ENCODE data around the gene TENM4. TPM values are rescaled to one million over a fixed set of nuclear protein-coding genes. Genes with fewer than 3 reads are reported as not detected.

Gene TENM4
- total RNA-seq, 4 donors from 2014 or later: 7.7 to 39.3 (median 16.1) TPM

GRCh38 chr11:78786746-78787145, 654.1 kb downstream of the TENM4 start:
- Histone ChIP-seq H3K9me3 (no peaks in the 10 kb centered on the region), H3K36me3 (peaks cover 0 to 10% (median 0%) of the 10 kb centered on the region in 3 donors), H3K4me1 (peaks cover 0 to 11% (median 0%) of the 10 kb centered on the region in 3 donors), H3K4me3 (no peak overlapping the region), H3K27me3 (no peaks in the 10 kb centered on the region), H3K27ac (no peak overlapping the region)
- whole genome bisulfite sequencing, 2 donors: 89 to 95% methylated on average over 2 to 13 of the region's 20 CpGs
- TF ChIP-seq, protein P1, sequence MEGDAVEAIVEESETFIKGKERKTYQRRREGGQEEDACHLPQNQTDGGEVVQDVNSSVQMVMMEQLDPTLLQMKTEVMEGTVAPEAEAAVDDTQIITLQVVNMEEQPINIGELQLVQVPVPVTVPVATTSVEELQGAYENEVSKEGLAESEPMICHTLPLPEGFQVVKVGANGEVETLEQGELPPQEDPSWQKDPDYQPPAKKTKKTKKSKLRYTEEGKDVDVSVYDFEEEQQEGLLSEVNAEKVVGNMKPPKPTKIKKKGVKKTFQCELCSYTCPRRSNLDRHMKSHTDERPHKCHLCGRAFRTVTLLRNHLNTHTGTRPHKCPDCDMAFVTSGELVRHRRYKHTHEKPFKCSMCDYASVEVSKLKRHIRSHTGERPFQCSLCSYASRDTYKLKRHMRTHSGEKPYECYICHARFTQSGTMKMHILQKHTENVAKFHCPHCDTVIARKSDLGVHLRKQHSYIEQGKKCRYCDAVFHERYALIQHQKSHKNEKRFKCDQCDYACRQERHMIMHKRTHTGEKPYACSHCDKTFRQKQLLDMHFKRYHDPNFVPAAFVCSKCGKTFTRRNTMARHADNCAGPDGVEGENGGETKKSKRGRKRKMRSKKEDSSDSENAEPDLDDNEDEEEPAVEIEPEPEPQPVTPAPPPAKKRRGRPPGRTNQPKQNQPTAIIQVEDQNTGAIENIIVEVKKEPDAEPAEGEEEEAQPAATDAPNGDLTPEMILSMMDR (IDR thresholded peaks at IDR 0.05): no peak
- TF ChIP-seq POLR2A (IDR thresholded peaks at IDR 0.05): no peak
- no peak for DNase-seq
- intact Hi-C loops (cut with DNase I): no loop called here

- Histone ChIP-seq H3K27me3 (no peaks in the 10 kb centered on the region), H3K27ac (no peak overlapping the region), H3K36me3 (peaks cover 0 to 16% (median 0%) of the 10 kb centered on the region in 3 donors), H3K4me3 (no peak overlapping the region), H3K9me3 (no peaks in the 10 kb centered on the region), H3K4me1 (peaks cover 0 to 11% (median 0%) of the 10 kb centered on the region in 3 donors)
- no peak for DNase-seq
- intact Hi-C loops (cut with DNase I): no loop called here
- WGBS, 2 donors: 55 to 66% methylated on average over 5 of the region's 5 CpGs
- TF ChIP-seq, protein P1 (IDR thresholded peaks at IDR 0.05): no peak
- TF ChIP-seq POLR2A (IDR thresholded peaks at IDR 0.05): no peak
Observed at GRCh38 chr11:78786086-78786485, 654.7 kb downstream of the TENM4 start.

- Histone ChIP-seq H3K4me1 (peaks cover 0 to 11% (median 0%) of the 10 kb centered on the region in 3 donors), H3K27ac (no peak overlapping the region), H3K9me3 (no peaks in the 10 kb centered on the region), H3K4me3 (no peak overlapping the region), H3K27me3 (no peaks in the 10 kb centered on the region), H3K36me3 (peaks cover 0 to 19% (median 0%) of the 10 kb centered on the region in 3 donors)
- WGBS, 2 donors: 52 to 55% methylated on average over 9 of the region's 9 CpGs
- intact Hi-C loops (cut with DNase I): no loop called here
- TF ChIP-seq, protein P1 (IDR thresholded peaks at IDR 0.05): no peak
- no peak for TF ChIP-seq POLR2A (IDR thresholded peaks at IDR 0.05)
- DNase-seq: no peak
Observed at GRCh38 chr11:78784321-78785061, 656.3 kb downstream of the TENM4 start.

GRCh38 chr11:78783846-78784245, 657.0 kb downstream of the TENM4 start:
- Histone ChIP-seq H3K27ac (no peak overlapping the region), H3K36me3 (peaks cover 0 to 19% (median 0%) of the 10 kb centered on the region in 3 donors), H3K27me3 (no peaks in the 10 kb centered on the region), H3K4me3 (no peak overlapping the region), H3K4me1 (peaks cover 0 to 11% (median 0%) of the 10 kb centered on the region in 3 donors), H3K9me3 (no peaks in the 10 kb centered on the region)
- no peak for DNase-seq
- 61 to 63% methylated on average over 5 of the region's 5 CpGs for WGBS, 2 donors
- TF ChIP-seq, protein P1 (IDR thresholded peaks at IDR 0.05): no peak
- TF ChIP-seq POLR2A (IDR thresholded peaks at IDR 0.05): no peak
- intact Hi-C loops (cut with DNase I): no loop called here

DNA sequence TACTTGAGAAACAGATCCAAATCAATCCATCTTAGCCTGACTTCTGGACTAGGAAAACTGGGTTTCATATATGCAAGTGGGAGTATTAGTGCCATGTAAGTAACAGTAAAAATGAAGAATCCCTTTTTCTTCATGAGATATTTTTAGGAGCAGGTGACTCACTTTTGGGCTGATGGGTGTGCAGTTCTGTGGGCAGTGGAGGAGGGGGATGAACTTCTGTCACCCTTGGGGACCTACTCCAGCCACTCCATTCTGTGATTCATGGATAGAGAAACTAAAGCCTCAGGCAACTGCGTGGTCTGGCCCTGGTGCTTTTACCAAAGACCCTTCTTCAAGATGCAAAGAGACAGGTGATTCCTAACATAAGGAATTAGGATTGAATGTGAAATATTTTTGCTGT, 657.5 kb downstream of the TENM4 start:
- WGBS, 2 donors: 85 to 100% methylated on average over 1 of the region's 1 CpG
- H3K27ac ChIP-seq: no peak overlapping the region
- no peak for DNase-seq
- peaks cover 0 to 7% (median 0%) of the 10 kb centered on the region in 3 donors for H3K4me1 ChIP-seq
- intact Hi-C loops (cut with DNase I): no loop called here
- no peaks in the 10 kb centered on the region for H3K9me3 ChIP-seq
- peaks cover 0 to 19% (median 0%) of the 10 kb centered on the region in 3 donors for H3K36me3 ChIP-seq
- H3K27me3 ChIP-seq: no peaks in the 10 kb centered on the region
- H3K4me3 ChIP-seq: no peak overlapping the region
- no peak for TF ChIP-seq POLR2A (IDR thresholded peaks at IDR 0.05)
- TF ChIP-seq, protein P1 (IDR thresholded peaks at IDR 0.05): no peak
